CD14-positive monocyte (primary cell): ENCODE measurements around the gene SNX15. TPM values are rescaled to one million over a fixed set of nuclear protein-coding genes. Genes with fewer than 3 reads are reported as not detected.
A peak's percentile ranks its signal among the peaks of the same experiment; 100 is the strongest.

Experiments used
- DNase-seq, 3 donors: peaks; one replicate each; pipeline ENCODE4 v3.0.0-alpha.2; 2011 to 2022
- H2AFZ ChIP-seq: 2 replicates; pipeline ENCODE4 v1.6.0; 2012; ENCODE audit warnings: mild to moderate bottlenecking, low read depth, low read length, inconsistent platforms; ENCODE audit not compliant: insufficient read depth, poor library complexity, severe bottlenecking
- H3K27ac ChIP-seq, 2 donors: 1 replicate in 1 of 2; 2 replicates in 1 of 2; pipeline ENCODE4 v1.5.1; 2012 to 2013; ENCODE audit warnings: low read length in 2 of 2, control low read depth in 1 of 2, inconsistent platforms in 1 of 2, low read depth in 1 of 2, mild to moderate bottlenecking in 1 of 2
- H3K27me3 ChIP-seq, 2 donors: one replicate each; pipeline versions ENCODE4 v1.6.0 to v1.6.1; 2011 to 2013; ENCODE audit warnings: low read length in 2 of 2; ENCODE audit not compliant: control insufficient read depth in 2 of 2, insufficient read depth in 2 of 2
- H3K36me3 ChIP-seq, 2 donors: replicated peaks in 1 of 2; 1 replicate in 1 of 2; 2 replicates in 1 of 2; pipeline versions ENCODE4 v1.5.1 to v1.6.1; 2012 to 2013; ENCODE audit warnings: low read length in 2 of 2, control low read depth in 1 of 2, inconsistent platforms in 1 of 2, mild to moderate bottlenecking in 1 of 2; ENCODE audit not compliant: insufficient read depth in 2 of 2, control insufficient read depth in 1 of 2
- H3K4me1 ChIP-seq, 2 donors: 1 replicate in 1 of 2; 2 replicates in 1 of 2; pipeline versions ENCODE4 v1.5.1 to v1.6.1; 2012 to 2013; ENCODE audit warnings: low read length in 2 of 2, control low read depth in 1 of 2, inconsistent platforms in 1 of 2, mild to moderate bottlenecking in 1 of 2, moderate library complexity in 1 of 2; ENCODE audit not compliant: insufficient read depth in 2 of 2, control insufficient read depth in 1 of 2
- H3K4me2 ChIP-seq: replicated peaks from 2 replicates; pipeline ENCODE3; 2012; ENCODE audit warnings: low read length, moderate library complexity, mild to moderate bottlenecking; ENCODE audit not compliant: poor library complexity, severe bottlenecking; ENCODE audit errors: extremely low read depth
- H3K4me3 ChIP-seq, 3 experiments: fragments of 200-600 bp in 1 of 3; sonication (generic) in 1 of 3; replicated peaks in 1 of 3; 1 replicate in 2 of 3; 2 replicates in 1 of 3; pipeline ENCODE4 v1.5.1; 2011 to 2013; ENCODE audit warnings: low read length in 3 of 3, mild to moderate bottlenecking in 3 of 3, control low read depth in 2 of 3, low read depth in 2 of 3, inconsistent platforms in 1 of 3, moderate library complexity in 1 of 3
- H3K79me2 ChIP-seq: 2 replicates; pipeline ENCODE4 v1.6.0; 2012; ENCODE audit warnings: mild to moderate bottlenecking, control low read depth, inconsistent platforms, low read length, moderate library complexity; ENCODE audit not compliant: insufficient read depth
- H3K9ac ChIP-seq: 2 replicates; pipeline ENCODE4 v1.6.0; 2017; ENCODE audit warnings: low read length, mild to moderate bottlenecking; ENCODE audit not compliant: insufficient read depth, poor library complexity, severe bottlenecking
- H3K9me3 ChIP-seq, 2 donors: replicated peaks in 1 of 2; 1 replicate in 1 of 2; 2 replicates in 1 of 2; pipeline versions ENCODE4 v1.5.1 to v1.6.1; 2012 to 2013; ENCODE audit warnings: low read length in 2 of 2, control low read depth in 1 of 2; ENCODE audit not compliant: control insufficient read depth in 1 of 2, insufficient read depth in 1 of 2
- H4K20me1 ChIP-seq: 2 replicates; pipeline ENCODE4 v1.6.0; 2012; ENCODE audit warnings: mild to moderate bottlenecking, low read length, control low read depth, moderate library complexity; ENCODE audit not compliant: insufficient read depth
- H3K27ac Mint-ChIP-seq, 7 donors: one replicate each; pipeline ENCODE4 v1.8.0; 2020; ENCODE audit warnings: mild to moderate bottlenecking in 7 of 7, mixed read lengths in 7 of 7, moderate library complexity in 6 of 7, inconsistent platforms in 2 of 7
- H3K27me3 Mint-ChIP-seq, 3 donors: one replicate each; pipeline ENCODE4 v1.8.0; 2021 to 2022; ENCODE audit warnings: low read depth in 3 of 3, mild to moderate bottlenecking in 3 of 3, mixed read lengths in 3 of 3, moderate library complexity in 3 of 3, inconsistent platforms in 1 of 3
- H3K36me3 Mint-ChIP-seq, 2 donors: one replicate each; pipeline ENCODE4 v1.8.0; 2020; ENCODE audit warnings: mixed read lengths in 2 of 2, inconsistent platforms in 1 of 2, mild to moderate bottlenecking in 1 of 2
- H3K4me1 Mint-ChIP-seq: one replicate; pipeline ENCODE4 v1.8.0; 2020; ENCODE audit warnings: mild to moderate bottlenecking, mixed read lengths
- H3K4me3 Mint-ChIP-seq, 2 donors: one replicate each; pipeline ENCODE4 v1.8.0; 2020; ENCODE audit warnings: mild to moderate bottlenecking in 2 of 2, mixed read lengths in 2 of 2, moderate library complexity in 1 of 2
- H3K9me3 Mint-ChIP-seq, 7 donors: one replicate each; pipeline ENCODE4 v1.8.0; 2020 to 2022; ENCODE audit warnings: mixed read lengths in 7 of 7, mild to moderate bottlenecking in 6 of 7, moderate library complexity in 6 of 7, inconsistent platforms in 2 of 7
- WGBS: methylation state at CpG from one replicate; pipeline ENCODE4 v1.1.5; 2013; ENCODE audit warnings: missing lambda C conversion rate; ENCODE audit not compliant: insufficient coverage; 5-methylcytosine and 5-hydroxymethylcytosine counted together
- intact Hi-C, 2 donors: fragments of 100-400 bp; cut with micrococcal nuclease; formaldehyde crosslinking; loops; one replicate each; pipeline versions ENCODE4 v1.15.0 to v1.15.1; 2023
- polyA plus RNA-seq, 3 donors: library from polyadenylated mRNA; depleted of rRNA in 1 of 3; unstranded in 2 of 3; stranded (reverse) in 1 of 3; fragments of 300-500 nt in 2 of 3; fragments of >200 nt in 1 of 3; fragmentation: Illumina TruSeq in 2 of 3; gene quantifications; 1 replicate in 2 of 3; 2 replicates in 1 of 3; pipeline ENCODE4 v1.2.3, GENCODE V29; 2012 to 2021
- TF ChIP-seq, protein P1 (sequence below): fragments of 200-600 bp; IDR thresholded peaks from one replicate; pipeline ENCODE4 v1.8.0; 2022; ENCODE audit warnings: antibody characterized with exemption, mild to moderate bottlenecking

The SNX15 gene
- polyA plus RNA-seq, 3 donors = 16.2 to 26.7 (median 17.8) TPM

DNA sequence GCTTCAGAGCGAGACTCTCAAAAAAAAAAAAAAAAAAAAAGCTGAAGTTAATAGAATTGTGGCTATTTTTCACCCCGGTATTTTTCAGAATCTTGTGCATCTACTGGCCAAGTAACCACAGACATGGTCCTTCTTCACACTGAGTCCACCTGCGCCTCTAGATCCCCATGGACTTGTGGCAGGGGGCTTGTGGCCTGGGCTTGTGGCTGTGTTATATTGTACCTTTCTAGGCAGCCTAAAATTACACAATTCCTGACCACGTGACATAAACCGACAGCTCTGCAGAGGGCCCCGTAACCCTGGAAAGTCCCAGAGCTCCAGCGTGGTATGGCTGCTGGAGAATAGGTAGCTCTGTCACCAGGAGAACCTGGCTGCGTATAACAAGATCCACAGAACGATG is 42.0 kb downstream of the SNX15 start:
- Mint-ChIP-seq H3K27ac (peak overlapping the region in 1 of 7 donors; percentile 25), H3K4me3 (no peak overlapping the region), H3K36me3 (no peaks in the 10 kb centered on the region), H3K27me3 (peaks cover 0 to 4% (median 2%) of the 10 kb centered on the region in 3 donors), H3K9me3 (no peaks in the 10 kb centered on the region), H3K4me1 (peaks cover 3% of the 10 kb centered on the region)
- Histone ChIP-seq H2AFZ (no peak overlapping the region), H3K4me1 (no peaks in the 10 kb centered on the region), H3K79me2 (no peaks in the 10 kb centered on the region), H3K9ac (no peak overlapping the region), H3K9me3 (no peaks in the 10 kb centered on the region), H3K4me2 (peak overlapping the region; percentile 21), H3K4me3 (no peak overlapping the region), H3K27ac (no peak overlapping the region), H3K27me3 (no peaks in the 10 kb centered on the region), H4K20me1 (no peaks in the 10 kb centered on the region), H3K36me3 (no peaks in the 10 kb centered on the region)
- TF ChIP-seq, protein P1, sequence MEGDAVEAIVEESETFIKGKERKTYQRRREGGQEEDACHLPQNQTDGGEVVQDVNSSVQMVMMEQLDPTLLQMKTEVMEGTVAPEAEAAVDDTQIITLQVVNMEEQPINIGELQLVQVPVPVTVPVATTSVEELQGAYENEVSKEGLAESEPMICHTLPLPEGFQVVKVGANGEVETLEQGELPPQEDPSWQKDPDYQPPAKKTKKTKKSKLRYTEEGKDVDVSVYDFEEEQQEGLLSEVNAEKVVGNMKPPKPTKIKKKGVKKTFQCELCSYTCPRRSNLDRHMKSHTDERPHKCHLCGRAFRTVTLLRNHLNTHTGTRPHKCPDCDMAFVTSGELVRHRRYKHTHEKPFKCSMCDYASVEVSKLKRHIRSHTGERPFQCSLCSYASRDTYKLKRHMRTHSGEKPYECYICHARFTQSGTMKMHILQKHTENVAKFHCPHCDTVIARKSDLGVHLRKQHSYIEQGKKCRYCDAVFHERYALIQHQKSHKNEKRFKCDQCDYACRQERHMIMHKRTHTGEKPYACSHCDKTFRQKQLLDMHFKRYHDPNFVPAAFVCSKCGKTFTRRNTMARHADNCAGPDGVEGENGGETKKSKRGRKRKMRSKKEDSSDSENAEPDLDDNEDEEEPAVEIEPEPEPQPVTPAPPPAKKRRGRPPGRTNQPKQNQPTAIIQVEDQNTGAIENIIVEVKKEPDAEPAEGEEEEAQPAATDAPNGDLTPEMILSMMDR = no peak
- DNase-seq = peak in 2 of 3 donors; percentile 32 to 65
- WGBS = 18% methylated on average over 4 of the region's 9 CpGs
- intact Hi-C loops = no loop called here

DNA sequence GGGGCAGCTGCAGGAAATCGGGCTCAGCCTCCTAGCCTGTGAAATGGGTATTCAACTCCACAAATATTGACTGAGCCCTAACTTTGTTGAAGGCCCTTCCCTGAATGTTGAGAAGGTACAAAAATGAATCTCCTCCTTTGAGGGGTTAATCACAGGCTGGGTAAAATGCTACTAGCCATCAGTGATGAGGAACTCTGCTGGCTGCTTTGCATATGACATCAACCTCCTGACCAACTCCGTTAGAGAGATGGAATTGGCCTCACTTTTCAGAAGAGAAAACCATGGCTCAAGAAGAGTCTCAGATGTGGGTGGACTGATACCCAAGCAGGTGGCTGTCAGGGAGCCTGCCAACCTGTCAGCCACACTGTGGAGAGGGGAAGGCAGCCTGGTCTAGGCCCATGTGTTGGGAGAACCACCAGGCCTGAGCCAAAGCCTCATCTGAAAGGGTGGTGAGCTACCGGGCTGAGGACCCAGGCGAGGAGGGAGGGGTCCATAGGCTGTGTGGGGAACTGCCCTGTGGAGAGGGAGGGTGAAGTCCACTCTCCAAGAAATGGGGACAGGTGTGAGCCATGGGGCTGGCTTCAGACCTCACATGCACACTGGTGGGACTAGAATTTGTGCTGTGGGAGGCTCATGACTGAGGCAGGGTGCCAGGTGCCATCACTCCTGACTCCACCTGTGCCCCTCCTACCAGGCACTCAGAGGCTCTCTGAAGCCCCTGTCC is 44.8 kb downstream of the SNX15 start:
- H3K27ac Mint-ChIP-seq = no peak overlapping the region
- Histone ChIP-seq H3K4me2 (no peak overlapping the region), H3K9ac (no peak overlapping the region), H3K9me3 (no peaks in the 10 kb centered on the region), H3K36me3 (peaks cover 0 to 10% of the 10 kb centered on the region in 2 donors), H3K79me2 (no peaks in the 10 kb centered on the region), H3K4me3 (no peak overlapping the region), H4K20me1 (no peaks in the 10 kb centered on the region), H3K4me1 (no peaks in the 10 kb centered on the region), H3K27me3 (no peaks in the 10 kb centered on the region), H3K27ac (no peak overlapping the region), H2AFZ (no peak overlapping the region)
- H3K27me3 Mint-ChIP-seq = peaks cover 0 to 2% (median 2%) of the 10 kb centered on the region in 3 donors
- TF ChIP-seq, protein P1 = no peak
- WGBS = 61% methylated on average over 3 of the region's 4 CpGs
- DNase-seq = no peak
- peaks cover 4 to 14% of the 10 kb centered on the region in 2 donors for H3K36me3 Mint-ChIP-seq
- H3K4me3 Mint-ChIP-seq = no peak overlapping the region
- no peaks in the 10 kb centered on the region for H3K9me3 Mint-ChIP-seq
- no peaks in the 10 kb centered on the region for H3K4me1 Mint-ChIP-seq
- intact Hi-C loops = no loop called here
